Tibial nerve (tissue), 4 donors: ENCODE results near the gene REV3L.

Experiments used
- EP300 ChIP-seq, 2 donors: sonication (generic); formaldehyde crosslinking; IDR thresholded peaks; one replicate each; pipeline ENCODE4 v1.6.1; 2017; ENCODE audit warnings: antibody characterized with exemption in 2 of 2, mild to moderate bottlenecking in 1 of 2
- POLR2A ChIP-seq, 2 donors: fragments of 450-650 bp; IDR thresholded peaks; one replicate each; pipeline ENCODE4 v1.6.1; 2017; ENCODE audit warnings: antibody characterized with exemption in 2 of 2, mild to moderate bottlenecking in 2 of 2, moderate library complexity in 2 of 2
- TF ChIP-seq, protein P1 (sequence below), 5 experiments: fragments of 200-600 bp in 3 of 5; fragments of 450-650 bp in 2 of 5; sonication (generic) in 3 of 5; IDR thresholded peaks; one replicate each; pipeline ENCODE4 v1.5.1; 2016 to 2019; ENCODE audit warnings: antibody characterized with exemption in 5 of 5, mild to moderate bottlenecking in 3 of 5, moderate library complexity in 2 of 5

DNA sequence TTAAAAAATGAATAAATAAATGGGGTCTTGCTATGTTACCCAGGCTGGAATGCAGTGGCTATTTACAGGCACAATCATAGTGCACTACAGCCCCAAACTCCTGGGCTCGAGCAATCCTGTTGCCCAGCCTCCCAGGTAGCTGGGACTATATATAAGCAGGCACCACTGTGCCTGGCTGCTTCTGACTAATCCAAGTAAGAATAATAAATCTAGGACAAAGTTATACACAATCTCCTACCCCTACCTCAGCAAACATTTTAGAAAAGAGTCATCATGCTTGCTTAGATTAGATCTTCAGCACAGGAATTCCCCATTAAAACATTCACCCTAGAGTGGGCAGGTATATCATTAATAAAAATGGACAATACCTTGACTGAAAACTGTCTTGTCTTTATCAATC, 124.6 kb downstream of the REV3L start:
- TF ChIP-seq, protein P1, sequence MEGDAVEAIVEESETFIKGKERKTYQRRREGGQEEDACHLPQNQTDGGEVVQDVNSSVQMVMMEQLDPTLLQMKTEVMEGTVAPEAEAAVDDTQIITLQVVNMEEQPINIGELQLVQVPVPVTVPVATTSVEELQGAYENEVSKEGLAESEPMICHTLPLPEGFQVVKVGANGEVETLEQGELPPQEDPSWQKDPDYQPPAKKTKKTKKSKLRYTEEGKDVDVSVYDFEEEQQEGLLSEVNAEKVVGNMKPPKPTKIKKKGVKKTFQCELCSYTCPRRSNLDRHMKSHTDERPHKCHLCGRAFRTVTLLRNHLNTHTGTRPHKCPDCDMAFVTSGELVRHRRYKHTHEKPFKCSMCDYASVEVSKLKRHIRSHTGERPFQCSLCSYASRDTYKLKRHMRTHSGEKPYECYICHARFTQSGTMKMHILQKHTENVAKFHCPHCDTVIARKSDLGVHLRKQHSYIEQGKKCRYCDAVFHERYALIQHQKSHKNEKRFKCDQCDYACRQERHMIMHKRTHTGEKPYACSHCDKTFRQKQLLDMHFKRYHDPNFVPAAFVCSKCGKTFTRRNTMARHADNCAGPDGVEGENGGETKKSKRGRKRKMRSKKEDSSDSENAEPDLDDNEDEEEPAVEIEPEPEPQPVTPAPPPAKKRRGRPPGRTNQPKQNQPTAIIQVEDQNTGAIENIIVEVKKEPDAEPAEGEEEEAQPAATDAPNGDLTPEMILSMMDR (IDR thresholded peaks at IDR 0.05): no peak
- TF ChIP-seq POLR2A (IDR thresholded peaks at IDR 0.05) (no peak), EP300 (IDR thresholded peaks at IDR 0.05) (no peak)
